Measurements from ENCODE around the gene KDM3A. TPM values are rescaled to one million over a fixed set of nuclear protein-coding genes. Genes with fewer than 3 reads are reported as not detected.

KDM3A gene
- polyA plus RNA-seq, 4 donors, result 48.9 to 68.8 (median 57.9) TPM

GRCh38 chr2:86513948-86514660, 72.9 kb downstream of the KDM3A start:
- no peak for DNase-seq (ENCODE audit: low read depth in 4 of 4, low spot score in 2 of 4)

DNA sequence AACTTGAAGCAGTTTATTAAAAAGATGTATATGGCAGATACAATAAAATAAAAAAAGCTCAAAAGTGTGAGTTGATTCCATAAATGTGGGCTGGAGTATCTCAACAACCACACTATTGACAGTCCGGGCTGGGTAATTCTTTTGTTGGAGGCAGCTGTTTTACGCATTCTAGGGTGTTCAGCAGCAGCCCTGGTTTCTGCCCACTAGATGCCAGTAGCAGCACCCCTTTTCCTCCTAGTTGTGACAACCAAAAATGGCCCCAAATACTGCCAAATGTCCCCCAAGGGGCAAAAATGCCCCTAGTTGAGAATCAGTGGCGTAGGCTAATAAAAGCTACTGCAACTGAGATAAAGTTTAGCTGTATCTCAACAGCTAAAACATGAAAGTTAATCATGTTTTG, 77.3 kb downstream of the KDM3A start:
- no peak for DNase-seq (ENCODE audit: low read depth in 4 of 4, low spot score in 2 of 4)

- no peak for DNase-seq (ENCODE audit: low read depth in 4 of 4, low spot score in 2 of 4)
Observed at GRCh38 chr2:86519349-86519748, 78.2 kb downstream of the KDM3A start.

DNA sequence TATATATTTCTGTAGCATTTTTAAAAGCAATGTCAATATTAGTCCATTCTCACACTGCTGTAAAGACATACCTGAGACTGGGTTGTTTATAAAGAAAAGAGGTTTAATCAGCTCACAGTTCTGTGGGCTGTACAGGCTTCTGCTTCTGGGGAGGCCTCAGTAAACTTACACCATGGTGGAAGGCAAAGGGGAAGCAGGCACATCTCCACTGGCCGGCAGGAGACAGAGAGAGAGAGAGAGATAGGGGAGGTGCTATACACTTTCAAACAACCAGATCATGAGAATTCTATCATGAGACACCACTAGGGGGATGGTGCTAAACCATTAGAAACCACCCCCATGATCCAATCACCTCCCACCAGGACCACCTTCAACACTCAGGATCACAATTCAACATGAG, 79.0 kb downstream of the KDM3A start:
- DNase-seq (ENCODE audit: low read depth in 4 of 4, low spot score in 2 of 4), result no peak

GRCh38 chr2:86521922-86522321, 80.8 kb downstream of the KDM3A start:
- no peak for DNase-seq (ENCODE audit: low read depth in 4 of 4, low spot score in 2 of 4)

GRCh38 chr2:86522711-86523110, 81.5 kb downstream of the KDM3A start:
- no peak for DNase-seq (ENCODE audit: low read depth in 4 of 4, low spot score in 2 of 4)

DNA sequence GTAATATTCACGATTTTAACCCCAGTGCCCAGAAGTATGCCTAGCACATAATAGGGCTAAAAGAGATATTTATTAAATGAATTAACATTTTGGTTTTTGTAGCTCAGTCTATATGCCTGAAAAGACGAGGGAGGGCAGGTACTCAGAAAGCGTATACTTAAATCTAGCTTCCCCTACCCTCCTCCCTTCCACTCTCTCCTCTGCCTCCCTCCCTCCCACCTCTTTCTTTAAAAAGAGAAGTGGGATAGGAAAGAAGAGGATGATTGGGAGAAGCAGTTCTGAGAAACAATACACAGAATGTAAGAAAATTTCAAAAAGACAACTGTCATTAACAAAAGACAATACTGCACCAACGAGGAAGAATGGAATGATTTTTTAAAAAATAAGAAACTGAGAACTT, 82.3 kb downstream of the KDM3A start:
- no peak for DNase-seq (ENCODE audit: low read depth in 4 of 4, low spot score in 2 of 4)

DNA sequence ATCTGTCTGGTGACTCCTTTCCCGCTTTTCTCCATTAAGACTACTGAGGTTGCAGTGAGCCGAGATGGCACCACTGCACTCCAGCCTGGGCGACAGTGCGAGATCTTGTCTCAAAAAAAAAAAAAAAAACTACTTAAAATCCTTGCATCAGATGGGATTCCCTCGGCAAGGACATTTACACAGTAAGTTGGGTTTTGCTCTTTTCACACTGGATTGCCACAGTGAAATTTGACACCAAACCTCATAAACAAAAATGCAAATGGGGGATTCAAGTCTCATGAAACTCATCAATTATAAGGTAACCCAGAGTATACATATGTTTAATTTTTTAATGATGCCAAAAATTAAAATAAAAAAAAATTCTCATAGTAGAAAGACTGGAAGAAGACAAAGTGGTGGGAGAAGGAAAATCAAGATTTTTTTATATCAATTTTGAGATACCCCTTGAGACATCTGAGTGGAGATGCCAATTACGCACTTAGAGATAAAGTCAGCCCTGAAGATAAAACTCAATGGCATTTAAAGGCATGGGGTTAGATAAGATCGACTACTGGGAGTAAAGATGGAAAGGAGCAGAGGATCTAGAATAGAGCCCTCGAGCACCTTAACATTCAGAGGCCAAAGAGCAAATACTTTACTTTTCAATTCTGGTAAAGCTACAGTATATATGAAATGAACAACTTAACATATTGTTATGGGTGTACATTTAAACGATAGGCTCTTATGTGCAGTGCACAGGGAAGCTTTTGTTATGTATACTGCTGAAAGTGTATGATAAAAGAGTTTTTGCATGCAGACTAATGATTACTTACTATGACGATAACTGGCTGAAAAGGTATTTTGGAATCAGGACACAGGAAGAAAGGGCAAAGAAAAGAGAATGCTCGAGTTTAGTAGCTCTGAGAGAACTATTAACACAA, 84.5 kb downstream of the KDM3A start:
- no peak for DNase-seq (ENCODE audit: low read depth in 4 of 4, low spot score in 2 of 4)

DNA sequence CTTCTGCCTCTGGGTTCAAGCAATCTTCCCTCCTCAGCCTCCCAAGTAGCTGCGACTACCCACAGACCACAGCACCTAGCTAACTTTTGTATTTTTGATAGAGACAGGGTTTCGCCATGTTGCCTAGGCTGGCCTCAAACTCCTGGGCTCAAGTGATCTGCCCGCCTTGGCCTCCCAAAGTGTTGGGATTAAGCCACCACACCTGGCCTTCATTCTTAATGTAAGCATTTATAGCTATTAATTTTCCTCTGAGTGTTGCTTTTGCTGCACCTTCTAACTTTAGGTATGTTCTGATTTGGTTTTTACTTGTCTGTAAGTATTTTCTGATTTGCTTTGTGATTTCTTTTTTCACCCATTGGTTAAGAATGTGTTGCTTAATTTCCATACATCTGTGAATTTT, 92.4 kb downstream of the KDM3A start:
- no peak for DNase-seq (ENCODE audit: low read depth in 4 of 4, low spot score in 2 of 4)

- DNase-seq (ENCODE audit: low read depth in 4 of 4, low spot score in 2 of 4), result no peak
Observed at GRCh38 chr2:86541334-86541733, 100.2 kb downstream of the KDM3A start.

Other genes starting within 250 kb of the KDM3A start
- 100 to 1,000 TPM; 105 to 119 (median 107) TPM for gene IMMT, start 245.9 kb upstream of the KDM3A start, polyA plus RNA-seq (ENCODE audit: insufficient read length in 4 of 4)
- gene MRPL35, start 241.9 kb upstream of the KDM3A start, polyA plus RNA-seq (ENCODE audit: insufficient read length in 4 of 4), result 10 to 100 TPM; 44.8 to 55.5 (median 48.2) TPM
- 1 to 10 TPM; 2.5 to 3.2 (median 3.1) TPM for gene REEP1, start 103.7 kb upstream of the KDM3A start, polyA plus RNA-seq (ENCODE audit: insufficient read length in 4 of 4)
- 100 to 1,000 TPM; 119 to 152 (median 130) TPM for gene CHMP3, start 122.1 kb downstream of the KDM3A start, polyA plus RNA-seq (ENCODE audit: insufficient read length in 4 of 4)
- 10 to 100 TPM; 31.7 to 35.7 (median 34.1) TPM for gene RNF103, start 182.5 kb downstream of the KDM3A start, polyA plus RNA-seq (ENCODE audit: insufficient read length in 4 of 4)